ENCODE measurements around the gene ASAH2.

GRCh38 chr10:50228672-50229071 lies 22.6 kb downstream of the ASAH2 start:
- TF ChIP-seq CTCF (IDR thresholded peaks at IDR 0.05) (no peak), POLR2A (IDR thresholded peaks at IDR 0.05) (no peak)

Measured in heart left ventricle (tissue), 13 donors.